Activated T-helper 1 cell treated with anti-CD3 and anti-CD28 coated beads, Interleukin-12 subunit alpha, Interleukin-12 subunit beta, Interleukin-2, Interleukin-4 antibody, amounts not matched to agents 30 ng/mL and 10 ng/mL and 1 ng/mL, durations not matched to agents 14 hours and 24 hours and 36 hours (primary cell): ENCODE measurements around the gene DLG5. TPM values are rescaled to one million over a fixed set of nuclear protein-coding genes. Genes with fewer than 3 reads are reported as not detected.

ENCODE experiments used
- DNase-seq: peaks from one replicate; pipeline ENCODE4 v3.0.0; 2021; ENCODE audit warnings: low spot score
- H3K27ac Mint-ChIP-seq: one replicate; pipeline ENCODE4 v1.8.0; 2021; ENCODE audit warnings: mild to moderate bottlenecking, mixed read lengths
- H3K27me3 Mint-ChIP-seq: one replicate; pipeline ENCODE4 v1.8.0; 2022; ENCODE audit warnings: mild to moderate bottlenecking, moderate library complexity, mixed read lengths; ENCODE audit not compliant: insufficient read depth
- H3K36me3 Mint-ChIP-seq: one replicate; pipeline ENCODE4 v1.8.0; 2021; ENCODE audit warnings: low read depth, mixed read lengths
- H3K4me1 Mint-ChIP-seq: one replicate; pipeline ENCODE4 v1.8.0; 2021; ENCODE audit warnings: low read depth, mixed read lengths
- H3K4me3 Mint-ChIP-seq: one replicate; pipeline ENCODE4 v1.8.0; 2021; ENCODE audit warnings: mild to moderate bottlenecking, moderate library complexity, mixed read lengths
- H3K9me3 Mint-ChIP-seq: one replicate; pipeline ENCODE4 v1.8.0; 2021; ENCODE audit warnings: mixed read lengths
- intact Hi-C: fragments of 100-400 bp; cut with micrococcal nuclease; formaldehyde crosslinking; loops from one replicate; pipeline ENCODE4 v1.15.1; 2024
- total RNA-seq: library from RNA; stranded (reverse); gene quantifications from 2 replicates; pipeline ENCODE4 v1.2.3, GENCODE V29; 2022

DLG5 gene
- total RNA-seq, 1 donor from 2014 or later, result 4.0 TPM

GRCh38 chr10:77844713-77845445, 81.7 kb downstream of the DLG5 start:
- H3K27me3 Mint-ChIP-seq, result no peaks in the 10 kb centered on the region
- H3K9me3 Mint-ChIP-seq, result no peaks in the 10 kb centered on the region
- H3K4me3 Mint-ChIP-seq, result no peak overlapping the region
- H3K4me1 Mint-ChIP-seq, result peaks cover 5% of the 10 kb centered on the region
- H3K27ac Mint-ChIP-seq, result no peak overlapping the region
- intact Hi-C loops, result no loop called here
- no peaks in the 10 kb centered on the region for H3K36me3 Mint-ChIP-seq
- no peak for DNase-seq

- Mint-ChIP-seq H3K27me3 (no peaks in the 10 kb centered on the region), H3K36me3 (no peaks in the 10 kb centered on the region), H3K4me3 (no peak overlapping the region), H3K4me1 (peaks cover 5% of the 10 kb centered on the region), H3K9me3 (no peaks in the 10 kb centered on the region), H3K27ac (no peak overlapping the region)
- intact Hi-C loops, result no loop called here
- DNase-seq, result no peak
Measured at GRCh38 chr10:77844177-77844576, 82.4 kb downstream of the DLG5 start.

GRCh38 chr10:77843264-77843663, 83.3 kb downstream of the DLG5 start:
- intact Hi-C loops, result no loop called here
- Mint-ChIP-seq H3K27ac (no peak overlapping the region), H3K9me3 (no peaks in the 10 kb centered on the region), H3K36me3 (no peaks in the 10 kb centered on the region), H3K4me1 (peaks cover 5% of the 10 kb centered on the region), H3K27me3 (no peaks in the 10 kb centered on the region), H3K4me3 (no peak overlapping the region)
- no peak for DNase-seq

GRCh38 chr10:77842652-77843212, 83.8 kb downstream of the DLG5 start:
- H3K36me3 Mint-ChIP-seq, result no peaks in the 10 kb centered on the region
- H3K4me3 Mint-ChIP-seq, result no peak overlapping the region
- no peak overlapping the region for H3K27ac Mint-ChIP-seq
- intact Hi-C loops, result no loop called here
- no peak for DNase-seq
- no peaks in the 10 kb centered on the region for H3K27me3 Mint-ChIP-seq
- H3K4me1 Mint-ChIP-seq, result peaks cover 6% of the 10 kb centered on the region
- H3K9me3 Mint-ChIP-seq, result no peaks in the 10 kb centered on the region

GRCh38 chr10:77841711-77842375, 84.7 kb downstream of the DLG5 start:
- Mint-ChIP-seq H3K9me3 (no peaks in the 10 kb centered on the region), H3K36me3 (no peaks in the 10 kb centered on the region), H3K4me1 (peaks cover 10% of the 10 kb centered on the region), H3K27me3 (no peaks in the 10 kb centered on the region), H3K27ac (no peak overlapping the region), H3K4me3 (no peak overlapping the region)
- DNase-seq, result no peak
- intact Hi-C loops, result no loop called here

- no peak overlapping the region for H3K27ac Mint-ChIP-seq
- no peaks in the 10 kb centered on the region for H3K9me3 Mint-ChIP-seq
- DNase-seq, result no peak
- no peaks in the 10 kb centered on the region for H3K27me3 Mint-ChIP-seq
- H3K36me3 Mint-ChIP-seq, result no peaks in the 10 kb centered on the region
- peaks cover 17% of the 10 kb centered on the region for H3K4me1 Mint-ChIP-seq
- no peak overlapping the region for H3K4me3 Mint-ChIP-seq
- intact Hi-C loops, result no loop called here
Measured at GRCh38 chr10:77840636-77841035, 85.9 kb downstream of the DLG5 start.

GRCh38 chr10:77837925-77838595, 88.5 kb downstream of the DLG5 start:
- H3K27ac Mint-ChIP-seq, result peak overlapping the region; percentile 52
- no peaks in the 10 kb centered on the region for H3K27me3 Mint-ChIP-seq
- intact Hi-C loops, result loop anchor here (1.0 to 5.0 kb wide), 6 partner anchors 37 to 1494 kb away; partner anchors contain the start of gene POLR3A
- H3K9me3 Mint-ChIP-seq, result no peaks in the 10 kb centered on the region
- H3K36me3 Mint-ChIP-seq, result no peaks in the 10 kb centered on the region
- peaks cover 29% of the 10 kb centered on the region for H3K4me1 Mint-ChIP-seq
- no peak overlapping the region for H3K4me3 Mint-ChIP-seq
- DNase-seq, result no peak

GRCh38 chr10:77837248-77837924, 89.2 kb downstream of the DLG5 start:
- peak; percentile 67 for DNase-seq
- Mint-ChIP-seq H3K27ac (peak overlapping the region; percentile 52), H3K27me3 (no peaks in the 10 kb centered on the region), H3K36me3 (no peaks in the 10 kb centered on the region), H3K9me3 (no peaks in the 10 kb centered on the region), H3K4me1 (peaks cover 29% of the 10 kb centered on the region), H3K4me3 (peak overlapping the region; percentile 19)
- intact Hi-C loops, result loop anchor here (1.0 to 5.0 kb wide), 6 partner anchors 36 to 1495 kb away; partner anchors contain the start of gene POLR3A

- Mint-ChIP-seq H3K4me3 (peak overlapping the region; percentile 70), H3K27ac (peak overlapping the region; percentile 98), H3K36me3 (no peaks in the 10 kb centered on the region), H3K4me1 (peaks cover 29% of the 10 kb centered on the region), H3K27me3 (no peaks in the 10 kb centered on the region), H3K9me3 (no peaks in the 10 kb centered on the region)
- peak; percentile 71 for DNase-seq
- intact Hi-C loops, result loop anchor here (1.0 to 5.0 kb wide), 3 partner anchors 16 to 1496 kb away; partner anchors contain the start of gene POLR3A
Measured at GRCh38 chr10:77836299-77836820, 90.2 kb downstream of the DLG5 start.

GRCh38 chr10:77835669-77836086, 90.9 kb downstream of the DLG5 start:
- H3K4me1 Mint-ChIP-seq, result peaks cover 29% of the 10 kb centered on the region
- peak overlapping the region; percentile 98 for H3K27ac Mint-ChIP-seq
- H3K27me3 Mint-ChIP-seq, result no peaks in the 10 kb centered on the region
- DNase-seq, result no peak
- intact Hi-C loops, result loop anchor here (1.0 to 5.0 kb wide), 3 partner anchors 15 to 1497 kb away; partner anchors contain the start of gene POLR3A
- no peaks in the 10 kb centered on the region for H3K9me3 Mint-ChIP-seq
- H3K36me3 Mint-ChIP-seq, result no peaks in the 10 kb centered on the region
- H3K4me3 Mint-ChIP-seq, result no peak overlapping the region

- H3K4me3 Mint-ChIP-seq, result no peak overlapping the region
- intact Hi-C loops, result loop anchor here (5.0 kb wide), 1 partner anchor 1497 kb away; no protein-coding TSS in a partner anchor
- H3K27me3 Mint-ChIP-seq, result no peaks in the 10 kb centered on the region
- no peaks in the 10 kb centered on the region for H3K36me3 Mint-ChIP-seq
- peaks cover 29% of the 10 kb centered on the region for H3K4me1 Mint-ChIP-seq
- no peaks in the 10 kb centered on the region for H3K9me3 Mint-ChIP-seq
- H3K27ac Mint-ChIP-seq, result peak overlapping the region; percentile 98
- no peak for DNase-seq
Measured at GRCh38 chr10:77834943-77835668, 91.4 kb downstream of the DLG5 start.
